IMR-90 (cell line): ENCODE measurements around the gene CACNA1D. TPM values are rescaled to one million over a fixed set of nuclear protein-coding genes. Genes with fewer than 3 reads are reported as not detected.

ENCODE experiments used
- ATAC-seq: fragments of 200-7000 bp; cut with Tn5 transposase; 2 replicates; pipeline ENCODE4 v1.9.1; 2020; ENCODE audit warnings: low read depth, mild to moderate bottlenecking, moderate library complexity
- BruUV-seq: library from RNA; stranded (reverse); fragments of 400-500 nt; replicated peaks from 2 replicates; lab custom pipeline; 2021; lab: Mats Ljungman, UMichigan
- CTCF ChIA-PET: fragments of 300-600 bp; formaldehyde crosslinking; extraction: SDS; loops from one replicate; lab custom pipeline; 2021; ENCODE audit warnings: antibody characterized with exemption; lab: Yijun Ruan, JAX
- POLR2A ChIA-PET: fragments of 300-600 bp; sonication (Branson Sonifier 250); formaldehyde crosslinking; loops from one replicate; lab custom pipeline; 2022; ENCODE audit warnings: antibody characterized with exemption; ENCODE audit not compliant: unreplicated experiment; lab: Charles Lee
- DNase-seq: peaks from one replicate; pipeline ENCODE4 v3.0.0; 2013
- H2AFZ ChIP-seq: replicated peaks from 2 replicates; pipeline ENCODE3; 2013; ENCODE audit warnings: low read length, mild to moderate bottlenecking; ENCODE audit not compliant: poor library complexity
- H2AK5ac ChIP-seq: 2 replicates; pipeline ENCODE4 v1.6.1; 2013; ENCODE audit warnings: low read depth, low read length, inconsistent platforms
- H2AK9ac ChIP-seq: replicated peaks from 2 replicates; pipeline ENCODE3; 2013; ENCODE audit warnings: mild to moderate bottlenecking, low read depth, low read length, moderate library complexity; ENCODE audit not compliant: poor library complexity
- H2BK120ac ChIP-seq: 2 replicates; pipeline ENCODE4 v1.6.1; 2013; ENCODE audit warnings: low read depth, low read length, inconsistent platforms
- H2BK15ac ChIP-seq: 3 replicates; pipeline ENCODE4 v1.6.1; 2013; ENCODE audit warnings: low read depth, low read length, inconsistent platforms
- H2BK20ac ChIP-seq: 2 replicates; pipeline ENCODE4 v1.6.1; 2013; ENCODE audit warnings: low read depth, mild to moderate bottlenecking, inconsistent platforms, low read length, moderate library complexity
- H2BK5ac ChIP-seq: 2 replicates; pipeline ENCODE4 v1.6.1; 2013; ENCODE audit warnings: mild to moderate bottlenecking, low read depth, low read length, inconsistent platforms; ENCODE audit not compliant: poor library complexity, severe bottlenecking
- H3K14ac ChIP-seq: replicated peaks from 2 replicates; pipeline ENCODE4 v1.6.1; 2013; ENCODE audit warnings: low read depth, low read length, inconsistent platforms
- H3K18ac ChIP-seq: 2 replicates; pipeline ENCODE4 v1.6.1; 2013; ENCODE audit warnings: low read depth, low read length, control low read depth
- H3K23ac ChIP-seq: 2 replicates; pipeline ENCODE4 v1.6.1; 2013; ENCODE audit warnings: low read depth, low read length, inconsistent platforms
- H3K27ac ChIP-seq: 2 replicates; pipeline ENCODE4 v1.5.1; 2013; ENCODE audit warnings: mild to moderate bottlenecking, control low read depth, low read length; ENCODE audit not compliant: insufficient read depth
- H3K27me3 ChIP-seq: 2 replicates; pipeline ENCODE4 v1.6.1; 2013; ENCODE audit warnings: low read length; ENCODE audit not compliant: control insufficient read depth, insufficient read depth
- H3K36me3 ChIP-seq: 2 replicates; pipeline ENCODE4 v1.6.1; 2013; ENCODE audit warnings: low read length, mixed read lengths; ENCODE audit not compliant: control insufficient read depth, insufficient read depth
- H3K4ac ChIP-seq: 2 replicates; pipeline ENCODE4 v1.6.1; 2013; ENCODE audit warnings: low read depth, low read length, inconsistent platforms
- H3K4me1 ChIP-seq: 2 replicates; pipeline ENCODE4 v1.6.1; 2013; ENCODE audit warnings: low read length, mixed read lengths; ENCODE audit not compliant: control insufficient read depth, insufficient read depth
- H3K4me2 ChIP-seq: 2 replicates; pipeline ENCODE4 v1.6.1; 2013; ENCODE audit warnings: low read depth, mild to moderate bottlenecking, control low read depth, low read length, moderate library complexity
- H3K4me3 ChIP-seq: 2 replicates; pipeline ENCODE4 v1.5.1; 2013; ENCODE audit warnings: low read depth, mild to moderate bottlenecking, control low read depth, low read length, moderate library complexity; ENCODE audit not compliant: insufficient read depth
- H3K56ac ChIP-seq: 2 replicates; pipeline ENCODE4 v1.6.1; 2013; ENCODE audit warnings: low read length, inconsistent platforms; ENCODE audit not compliant: insufficient read depth; ENCODE audit errors: extremely low read depth
- H3K79me1 ChIP-seq, 2 experiments: 2 replicates each; pipeline ENCODE4 v1.6.1; 2013; ENCODE audit warnings: low read length in 2 of 2, inconsistent platforms in 1 of 2, low read depth in 1 of 2
- H3K9ac ChIP-seq: 2 replicates; pipeline ENCODE4 v1.6.1; 2013; ENCODE audit warnings: low read depth, low read length, control low read depth
- H3K9me1 ChIP-seq: 2 replicates; pipeline ENCODE4 v1.6.1; 2013; ENCODE audit warnings: low read length, inconsistent platforms; ENCODE audit not compliant: insufficient read depth
- H3K9me3 ChIP-seq: 2 replicates; pipeline ENCODE4 v1.6.1; 2013; ENCODE audit warnings: low read length; ENCODE audit not compliant: control insufficient read depth, insufficient read depth
- H4K20me1 ChIP-seq: 2 replicates; pipeline ENCODE4 v1.6.1; 2013; ENCODE audit warnings: low read length, inconsistent platforms; ENCODE audit not compliant: insufficient read depth
- H4K5ac ChIP-seq: 2 replicates; pipeline ENCODE4 v1.6.1; 2013; ENCODE audit warnings: mild to moderate bottlenecking, low read depth, low read length, control low read depth
- H4K8ac ChIP-seq, 2 experiments: 2 replicates each; pipeline ENCODE4 v1.6.1; 2013; ENCODE audit warnings: low read depth in 2 of 2, low read length in 2 of 2, control low read depth in 1 of 2, inconsistent platforms in 1 of 2
- H4K91ac ChIP-seq: 2 replicates; pipeline ENCODE4 v1.6.1; 2013; ENCODE audit warnings: low read depth, low read length, inconsistent platforms; ENCODE audit not compliant: insufficient read depth
- BHLHE40 ChIP-seq: fragments of 150-350 bp; IDR thresholded peaks from 2 replicates; pipeline ENCODE4 v1.6.1; 2016; ENCODE audit warnings: mild to moderate bottlenecking, low read depth, low read length
- CEBPB ChIP-seq: IDR thresholded peaks from 2 replicates; pipeline ENCODE4 v1.6.1; 2012; ENCODE audit warnings: low read depth, low read length, improper control_type of control experiment
- CHD1 ChIP-seq: IDR thresholded peaks from 2 replicates; pipeline ENCODE4 v1.6.1; 2012; ENCODE audit warnings: low read depth, low read length, improper control_type of control experiment
- CTCF ChIP-seq: conservative IDR thresholded peaks from 2 replicates; pipeline ENCODE4 v1.5.1; 2012; ENCODE audit warnings: mild to moderate bottlenecking, low read depth, low read length, improper control_type of control experiment
- ELK1 ChIP-seq: fragments of 150-350 bp; IDR thresholded peaks from 2 replicates; pipeline ENCODE4 v1.6.1; 2016; ENCODE audit warnings: low read depth, mild to moderate bottlenecking, low read length, moderate library complexity, borderline replicate concordance
- FOS ChIP-seq: fragments of 150-350 bp; IDR thresholded peaks from 2 replicates; pipeline ENCODE4 v1.6.1; 2016; ENCODE audit warnings: low read depth, low read length
- MAFK ChIP-seq: IDR thresholded peaks from 2 replicates; pipeline ENCODE4 v1.6.1; 2012; ENCODE audit warnings: low read depth, low read length, improper control_type of control experiment
- MAZ ChIP-seq: IDR thresholded peaks from 2 replicates; pipeline ENCODE4 v1.6.1; 2012; ENCODE audit warnings: low read depth, mild to moderate bottlenecking, low read length, improper control_type of control experiment, moderate library complexity, borderline replicate concordance
- MXI1 ChIP-seq: IDR thresholded peaks from 2 replicates; pipeline ENCODE4 v1.6.1; 2012; ENCODE audit warnings: low read depth, mild to moderate bottlenecking, low read length, moderate library complexity, borderline replicate concordance
- NFE2L2 ChIP-seq: fragments of 150-350 bp; IDR thresholded peaks from 2 replicates; pipeline ENCODE4 v1.6.1; 2016; ENCODE audit warnings: low read depth, mild to moderate bottlenecking, low read length
- POLR2A ChIP-seq: IDR thresholded peaks from 2 replicates; pipeline ENCODE4 v1.6.1; 2012; ENCODE audit warnings: mild to moderate bottlenecking, low read depth, low read length
- RAD21 ChIP-seq: IDR thresholded peaks from 2 replicates; pipeline ENCODE4 v1.6.1; 2012; ENCODE audit warnings: low read length, improper control_type of control experiment
- RCOR1 ChIP-seq: IDR thresholded peaks from 2 replicates; pipeline ENCODE4 v1.6.1; 2012; ENCODE audit warnings: mild to moderate bottlenecking, low read length, improper control_type of control experiment; ENCODE audit not compliant: insufficient replicate concordance
- RFX5 ChIP-seq: IDR thresholded peaks from 2 replicates; pipeline ENCODE4 v1.8.0; 2012; ENCODE audit warnings: low read depth, mild to moderate bottlenecking, low read length, moderate library complexity
- SMC3 ChIP-seq: fragments of 150-350 bp; IDR thresholded peaks from 2 replicates; pipeline ENCODE4 v1.6.1; 2016; ENCODE audit warnings: low read depth, mild to moderate bottlenecking, antibody characterized with exemption, low read length, moderate library complexity
- USF2 ChIP-seq: fragments of 150-350 bp; IDR thresholded peaks from 2 replicates; pipeline ENCODE4 v1.6.1; 2017; ENCODE audit warnings: mild to moderate bottlenecking, antibody characterized with exemption, low read length, low read depth
- WGBS, 2 experiments: methylation state at CpG; one replicate each; pipeline versions ENCODE4 v1.1.5 to v1.1.7; 2013; ENCODE audit warnings: missing lambda C conversion rate in 2 of 2; ENCODE audit not compliant: insufficient read length in 1 of 2; ENCODE audit errors: extremely low coverage in 2 of 2; 5-methylcytosine and 5-hydroxymethylcytosine counted together
- dilution Hi-C: fragments of 300-500 bp; cut with HindIII; formaldehyde crosslinking; loops from one replicate; pipeline ENCODE4 v1.14.3; 2018; ENCODE audit warnings: low sequenced_read_pairs; ENCODE audit not compliant: unreplicated experiment
- in situ Hi-C: fragments of 300-500 bp; cut with MboI; formaldehyde crosslinking; loops from 3 replicates; pipeline ENCODE4 v1.14.3; 2019; ENCODE audit warnings: low sequenced_read_pairs, inconsistent platforms, mixed read lengths
- intact Hi-C: fragments of 100-400 bp; cut with micrococcal nuclease; formaldehyde crosslinking; loops from 2 replicates; pipeline ENCODE4 v1.10.0; 2022
- polyA plus RNA-seq, 3 experiments: library from polyadenylated mRNA; depleted of rRNA; stranded (reverse); fragments of >200 nt; gene quantifications; 2 replicates each; pipeline ENCODE4 v1.2.3, GENCODE V29; 2012; ENCODE audit warnings: low replicate concordance in 1 of 3
- total RNA-seq: library from RNA; depleted of rRNA; stranded (reverse); fragments of >200 nt; gene quantifications from 2 replicates; pipeline ENCODE4 v1.2.3, GENCODE V29; 2012

CACNA1D gene
- total and polyA plus RNA-seq, 2 of the 4 experiments (the other 2 are of a cell fraction), result 0.07 TPM; not detected in 1

- H3K27ac ChIP-seq, result no peak overlapping the region
- no peaks in the 10 kb centered on the region for H3K4me1 ChIP-seq
- ChIA-PET CTCF (no interaction called here), POLR2A (no interaction called here)
- H3K36me3 ChIP-seq, result no peaks in the 10 kb centered on the region
- no peaks in the 10 kb centered on the region for H3K9me3 ChIP-seq
- no peak overlapping the region for H2BK20ac ChIP-seq
- H3K23ac ChIP-seq, result no peak overlapping the region
- H4K91ac ChIP-seq, result no peak overlapping the region
- dilution Hi-C loops (no loop called here), intact Hi-C loops (no loop called here), in situ Hi-C loops (no loop called here)
- H3K4me3 ChIP-seq, result no peak overlapping the region
- H3K56ac ChIP-seq, result no peak overlapping the region
- H3K4me2 ChIP-seq, result no peak overlapping the region
- H3K79me1 ChIP-seq, result no peaks in the 10 kb centered on the region
- no peaks in the 10 kb centered on the region for H4K20me1 ChIP-seq
- no peak overlapping the region for H3K14ac ChIP-seq
- H2BK120ac ChIP-seq, result no peak overlapping the region
- no peak overlapping the region for H2BK5ac ChIP-seq
- no peak overlapping the region for H2AFZ ChIP-seq
- no peak overlapping the region for H3K9ac ChIP-seq
- TF ChIP-seq MAFK (no peak), CTCF (no peak), CEBPB (no peak), USF2 (no peak), POLR2A (no peak), CHD1 (no peak), MXI1 (no peak), ELK1 (no peak), RAD21 (no peak), MAZ (no peak), BHLHE40 (no peak), RCOR1 (no peak), SMC3 (no peak), NFE2L2 (no peak), RFX5 (no peak), FOS (no peak)
- no peaks in the 10 kb centered on the region for H3K9me1 ChIP-seq
- no peak overlapping the region for H3K18ac ChIP-seq
- H4K5ac ChIP-seq, result no peak overlapping the region
- no peak overlapping the region for H4K8ac ChIP-seq
- peak; percentile 49 for DNase-seq
- H2AK5ac ChIP-seq, result no peak overlapping the region
- peak; percentile 53 for ATAC-seq
- no peak overlapping the region for H2AK9ac ChIP-seq
- no peak overlapping the region for H3K4ac ChIP-seq
- no peak overlapping the region for H2BK15ac ChIP-seq
- no TSS peak for BruUV-seq
- peaks cover 11% of the 10 kb centered on the region for H3K27me3 ChIP-seq
- WGBS, 2 experiments, result no CpG with 5 or more reads among the region's 3 CpGs
Measured at GRCh38 chr3:53794597-53794996, 300.2 kb downstream of the CACNA1D start.
